ENCODE results near the gene ZNF318. TPM values are rescaled to one million over a fixed set of nuclear protein-coding genes. Genes with fewer than 3 reads are reported as not detected.
"Not testable (repeated sequence)": the region's sequence is repeated elsewhere in the genome, so short reads cannot be mapped to it uniquely, and the experiment has no call there.

Gene ZNF318
- polyA plus RNA-seq, 1 donor (not counting 4 experiments of a cell fraction or from before 2014, with no cell fraction given): 14.6 TPM

DNA sequence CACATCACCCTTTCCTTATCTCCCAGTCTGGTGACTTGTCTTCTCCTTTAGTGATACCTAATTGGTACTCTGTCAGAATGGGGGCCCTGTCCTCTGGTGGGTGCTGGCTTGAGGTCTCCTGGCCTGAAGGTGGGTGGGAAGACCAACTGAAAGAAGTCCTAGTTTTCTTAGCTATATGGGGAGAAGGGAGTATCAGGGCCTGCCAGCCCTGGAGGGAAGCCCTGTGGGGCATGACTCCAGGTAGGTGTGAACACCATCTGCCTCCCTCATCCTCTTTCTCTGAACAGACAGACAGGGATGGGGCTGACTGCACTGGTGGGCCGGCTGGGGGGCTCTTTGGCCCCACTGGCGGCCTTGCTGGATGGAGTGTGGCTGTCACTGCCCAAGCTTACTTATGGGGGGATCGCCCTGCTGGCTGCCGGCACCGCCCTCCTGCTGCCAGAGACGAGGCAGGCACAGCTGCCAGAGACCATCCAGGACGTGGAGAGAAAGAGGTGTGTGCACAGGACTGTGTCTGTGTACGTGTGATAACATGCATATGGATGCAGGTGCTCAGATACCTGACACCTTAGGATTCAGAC is 65.6 kb downstream of the ZNF318 start:
- no peak for TF ChIP-seq CTCF (optimal IDR thresholded peaks at IDR 0.05 in 1 of 3, IDR thresholded peaks at IDR 0.05 in 1 of 3, conservative IDR thresholded peaks at IDR 0.05 in 1 of 3; ENCODE audit: extremely low read depth in 1 of 3, insufficient read depth in 2 of 3, low read length in 3 of 3)
- no peak for TF ChIP-seq EZH2 (IDR thresholded peaks at IDR 0.05; ENCODE audit: low read length)
- dilution Hi-C loops (cut with MboI; ENCODE audit: extremely low pct_ligation_motif_present, low sequenced_read_pairs): no loop called here

DNA sequence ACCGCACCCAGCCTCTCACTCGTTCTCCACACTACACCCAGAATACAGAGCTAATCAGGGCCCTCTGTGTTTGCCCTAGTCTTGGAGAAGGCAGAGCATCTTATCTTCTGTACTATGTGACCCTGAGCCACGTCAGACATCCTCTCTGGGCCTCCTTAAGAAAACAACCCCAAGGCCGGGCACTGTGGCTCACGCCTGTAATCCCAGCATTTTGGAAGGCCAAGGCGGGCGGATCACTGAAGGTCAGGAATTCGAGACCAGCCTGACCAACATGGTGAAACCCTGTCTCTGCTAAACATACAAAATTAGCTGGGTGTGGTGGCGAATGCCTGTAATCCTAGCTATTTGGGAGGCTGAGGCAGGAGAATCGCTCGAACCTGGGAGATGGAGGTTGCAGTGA is 66.4 kb downstream of the ZNF318 start:
- peaks cover 27% of the 10 kb centered on the region for H3K27me3 ChIP-seq (ENCODE audit: control insufficient read depth, extremely low read depth, insufficient read depth, low read length)
- H3K79me2 ChIP-seq (ENCODE audit: control insufficient read depth, insufficient read depth, low read length); H3K9me3 ChIP-seq (ENCODE audit: control insufficient read depth, low read depth, low read length); FAIRE-seq; H3K4me1 ChIP-seq (ENCODE audit: control insufficient read depth, extremely low read depth, insufficient read depth, low read length); H3K4me2 ChIP-seq (ENCODE audit: control insufficient read depth, extremely low read depth, insufficient read depth, low read depth, low read length); dilution Hi-C loops (cut with MboI; ENCODE audit: extremely low pct_ligation_motif_present, low sequenced_read_pairs); H3K4me3 ChIP-seq (ENCODE audit: control insufficient read depth in 2 of 3, extremely low read depth in 1 of 3, insufficient read depth in 2 of 3, low read depth in 1 of 3, low read length in 3 of 3); H2AFZ ChIP-seq (ENCODE audit: control insufficient read depth, low read length); H3K36me3 ChIP-seq (ENCODE audit: control insufficient read depth in 2 of 2, extremely low read depth in 1 of 2, insufficient read depth in 2 of 2, low read length in 2 of 2); DNase-seq (ENCODE audit: low read depth, low spot score); H3K9ac ChIP-seq (ENCODE audit: control insufficient read depth, extremely low read depth, insufficient read depth, low read length); H3K27ac ChIP-seq (ENCODE audit: control insufficient read depth, insufficient read depth, low read length); H3K9me1 ChIP-seq (ENCODE audit: control insufficient read depth, extremely low read depth, insufficient read depth, low read length); H4K20me1 ChIP-seq (ENCODE audit: control insufficient read depth, extremely low read depth, insufficient read depth, low read length): not testable (repeated sequence)

More for the DNA sequence above, 65.6 kb downstream of the ZNF318 start:
- H4K20me1 ChIP-seq (ENCODE audit: control insufficient read depth, extremely low read depth, insufficient read depth, low read length): no peaks in the 10 kb centered on the region
- H3K4me3 ChIP-seq (ENCODE audit: control insufficient read depth in 2 of 3, extremely low read depth in 1 of 3, insufficient read depth in 2 of 3, low read depth in 1 of 3, low read length in 3 of 3): no peak overlapping the region
- peaks cover 19% of the 10 kb centered on the region for H3K27me3 ChIP-seq (ENCODE audit: control insufficient read depth, extremely low read depth, insufficient read depth, low read length)
- no peaks in the 10 kb centered on the region for H3K9me1 ChIP-seq (ENCODE audit: control insufficient read depth, extremely low read depth, insufficient read depth, low read length)
- FAIRE-seq (no peak), DNase-seq (ENCODE audit: low read depth, low spot score) (no peak)
- H3K4me2 ChIP-seq (ENCODE audit: control insufficient read depth, extremely low read depth, insufficient read depth, low read depth, low read length): no peak overlapping the region
- H3K9ac ChIP-seq (ENCODE audit: control insufficient read depth, extremely low read depth, insufficient read depth, low read length): no peak overlapping the region
- peaks cover under 1% of the 10 kb centered on the region for H3K4me1 ChIP-seq (ENCODE audit: control insufficient read depth, extremely low read depth, insufficient read depth, low read length)
- H3K9me3 ChIP-seq (ENCODE audit: control insufficient read depth, low read depth, low read length): no peaks in the 10 kb centered on the region
- H3K36me3 ChIP-seq (ENCODE audit: control insufficient read depth in 2 of 2, extremely low read depth in 1 of 2, insufficient read depth in 2 of 2, low read length in 2 of 2): no peaks in the 10 kb centered on the region
- H3K79me2 ChIP-seq (ENCODE audit: control insufficient read depth, insufficient read depth, low read length): no peaks in the 10 kb centered on the region
- no peak overlapping the region for H2AFZ ChIP-seq (ENCODE audit: control insufficient read depth, low read length)
- H3K27ac ChIP-seq (ENCODE audit: control insufficient read depth, insufficient read depth, low read length): no peak overlapping the region

- no peaks in the 10 kb centered on the region for H3K4me1 ChIP-seq (ENCODE audit: control insufficient read depth, extremely low read depth, insufficient read depth, low read length)
- FAIRE-seq: no peak
- no peak for DNase-seq (ENCODE audit: low read depth, low spot score)
- no peak for TF ChIP-seq CTCF (optimal IDR thresholded peaks at IDR 0.05 in 1 of 3, IDR thresholded peaks at IDR 0.05 in 1 of 3, conservative IDR thresholded peaks at IDR 0.05 in 1 of 3; ENCODE audit: extremely low read depth in 1 of 3, insufficient read depth in 2 of 3, low read length in 3 of 3)
- no peak for TF ChIP-seq EZH2 (IDR thresholded peaks at IDR 0.05; ENCODE audit: low read length)
- dilution Hi-C loops (cut with MboI; ENCODE audit: extremely low pct_ligation_motif_present, low sequenced_read_pairs): no loop called here
- H3K27me3 ChIP-seq (ENCODE audit: control insufficient read depth, extremely low read depth, insufficient read depth, low read length): peaks cover 31% of the 10 kb centered on the region
- H4K20me1 ChIP-seq (ENCODE audit: control insufficient read depth, extremely low read depth, insufficient read depth, low read length): no peaks in the 10 kb centered on the region
- H3K9ac ChIP-seq (ENCODE audit: control insufficient read depth, extremely low read depth, insufficient read depth, low read length): no peak overlapping the region
- no peak overlapping the region for H3K27ac ChIP-seq (ENCODE audit: control insufficient read depth, insufficient read depth, low read length)
- H3K4me3 ChIP-seq (ENCODE audit: control insufficient read depth in 2 of 3, extremely low read depth in 1 of 3, insufficient read depth in 2 of 3, low read depth in 1 of 3, low read length in 3 of 3): no peak overlapping the region
- no peaks in the 10 kb centered on the region for H3K9me3 ChIP-seq (ENCODE audit: control insufficient read depth, low read depth, low read length)
- H3K9me1 ChIP-seq (ENCODE audit: control insufficient read depth, extremely low read depth, insufficient read depth, low read length): no peaks in the 10 kb centered on the region
- no peaks in the 10 kb centered on the region for H3K79me2 ChIP-seq (ENCODE audit: control insufficient read depth, insufficient read depth, low read length)
- H2AFZ ChIP-seq (ENCODE audit: control insufficient read depth, low read length): no peak overlapping the region
- H3K4me2 ChIP-seq (ENCODE audit: control insufficient read depth, extremely low read depth, insufficient read depth, low read depth, low read length): no peak overlapping the region
- no peaks in the 10 kb centered on the region for H3K36me3 ChIP-seq (ENCODE audit: control insufficient read depth in 2 of 2, extremely low read depth in 1 of 2, insufficient read depth in 2 of 2, low read length in 2 of 2)
Measured at GRCh38 chr6:43302126-43302525, 67.3 kb downstream of the ZNF318 start.

All from keratinocyte (primary cell).